Stimulated activated CD4-positive, alpha-beta T cell treated with anti-CD3 and anti-CD28 coated beads, Interleukin-4, amount 100 ng/mL, for 48 hours (primary cell): ENCODE measurements around the gene CCDC57.

Source experiments
- DNase-seq, 2 donors: peaks; one replicate each; pipeline ENCODE4 v3.0.0-alpha.2; 2020; ENCODE audit warnings: low read depth in 2 of 2

CCDC57 gene

GRCh38 chr17:82092628-82092994 lies 120.0 kb downstream of the CCDC57 start:
- no peak for DNase-seq

GRCh38 chr17:82092094-82092586 lies 120.5 kb downstream of the CCDC57 start:
- no peak for DNase-seq

- DNase-seq, result no peak
Observed at GRCh38 chr17:82091264-82092066, 121.2 kb downstream of the CCDC57 start.

- no peak for DNase-seq
Observed at GRCh38 chr17:82090549-82091263, 121.9 kb downstream of the CCDC57 start.

GRCh38 chr17:82089723-82090548 lies 122.7 kb downstream of the CCDC57 start:
- DNase-seq, result no peak

GRCh38 chr17:82088838-82089722 lies 123.6 kb downstream of the CCDC57 start:
- DNase-seq, result no peak

GRCh38 chr17:82087961-82088837 lies 124.4 kb downstream of the CCDC57 start:
- DNase-seq, result no peak

- no peak for DNase-seq
Observed at GRCh38 chr17:82086941-82087906, 125.4 kb downstream of the CCDC57 start.

- no peak for DNase-seq
Observed at GRCh38 chr17:82085931-82086764, 126.5 kb downstream of the CCDC57 start.

GRCh38 chr17:82085031-82085861 lies 127.4 kb downstream of the CCDC57 start:
- no peak for DNase-seq

GRCh38 chr17:82084373-82085030 lies 128.1 kb downstream of the CCDC57 start:
- no peak for DNase-seq

GRCh38 chr17:82083533-82084359 lies 128.9 kb downstream of the CCDC57 start:
- DNase-seq, result no peak

GRCh38 chr17:82083009-82083408 lies 129.6 kb downstream of the CCDC57 start:
- no peak for DNase-seq

- no peak for DNase-seq
Observed at GRCh38 chr17:82082456-82082855, 130.2 kb downstream of the CCDC57 start.

GRCh38 chr17:82081966-82082365 lies 130.7 kb downstream of the CCDC57 start:
- no peak for DNase-seq

- no peak for DNase-seq
Observed at GRCh38 chr17:82081546-82081945, 131.1 kb downstream of the CCDC57 start.
